Activated naive CD4-positive, alpha-beta T cell (primary cell): ENCODE data around the gene LEFTY1.
"Not testable (repeated sequence)": the region's sequence is repeated elsewhere in the genome, so short reads cannot be mapped to it uniquely, and the experiment has no call there.

Source experiments
- DNase-seq, 4 experiments: peaks; one replicate each; lab custom pipeline; 2025; lab: John Stamatoyannopoulos, UW

Gene LEFTY1

GRCh38 chr1:225849925-225850324 lies 39.0 kb downstream of the LEFTY1 start:
- DNase-seq: peak in 1 of 4 experiments; percentile 21

DNA sequence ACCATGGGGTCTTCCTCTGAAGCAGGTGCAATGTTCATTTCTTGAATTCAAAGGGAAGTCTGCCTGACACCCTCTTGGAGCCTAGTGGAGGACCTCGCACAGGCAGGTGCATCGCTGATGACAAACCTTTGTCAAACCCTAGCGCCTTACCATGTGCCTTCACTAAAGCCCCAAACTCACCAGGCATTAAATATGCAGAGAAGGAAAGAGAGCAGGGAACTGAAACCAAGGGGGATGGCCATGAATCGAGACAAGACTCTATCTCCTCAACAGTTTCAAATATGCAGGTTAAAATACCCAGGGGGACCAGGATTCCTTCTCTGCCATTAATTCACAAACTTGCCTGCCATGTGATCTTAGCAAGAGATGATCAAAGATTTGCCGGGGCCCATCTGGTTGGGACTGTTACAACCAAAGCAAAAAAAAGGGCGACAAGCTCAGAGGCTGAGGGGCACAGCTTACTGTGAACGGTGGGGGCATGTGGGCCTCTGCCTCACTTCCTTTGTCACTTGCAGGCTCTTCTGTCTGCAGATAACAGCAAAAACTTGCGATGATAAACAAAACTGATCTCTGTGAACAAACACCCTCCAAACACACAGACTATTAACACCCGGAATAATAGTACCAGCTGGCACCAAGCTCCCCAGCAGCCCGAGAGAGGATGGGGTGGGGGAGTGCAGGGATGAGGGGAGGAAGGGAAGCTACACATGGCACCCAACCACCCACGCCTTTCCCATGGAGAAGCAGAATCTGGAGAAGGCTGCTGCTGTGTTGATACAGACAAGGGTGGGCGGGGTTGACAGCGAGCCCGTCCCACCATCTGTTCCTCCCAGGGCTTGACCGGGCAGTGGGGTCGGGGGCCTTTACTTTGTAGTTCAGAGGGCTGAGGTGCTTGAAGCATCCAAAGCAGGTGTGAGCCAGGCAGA lies 40.7 kb downstream of the LEFTY1 start:
- DNase-seq: peak in 1 of 4 experiments; percentile 28

GRCh38 chr1:225847610-225848009 lies 41.3 kb downstream of the LEFTY1 start:
- no peak for DNase-seq

GRCh38 chr1:225846331-225847310 lies 42.3 kb downstream of the LEFTY1 start:
- no peak for DNase-seq

- peak in 1 of 4 experiments; percentile 12 for DNase-seq
Observed at GRCh38 chr1:225845571-225846259, 43.2 kb downstream of the LEFTY1 start.

- DNase-seq: no peak
Observed at GRCh38 chr1:225845097-225845496, 43.8 kb downstream of the LEFTY1 start.

DNA sequence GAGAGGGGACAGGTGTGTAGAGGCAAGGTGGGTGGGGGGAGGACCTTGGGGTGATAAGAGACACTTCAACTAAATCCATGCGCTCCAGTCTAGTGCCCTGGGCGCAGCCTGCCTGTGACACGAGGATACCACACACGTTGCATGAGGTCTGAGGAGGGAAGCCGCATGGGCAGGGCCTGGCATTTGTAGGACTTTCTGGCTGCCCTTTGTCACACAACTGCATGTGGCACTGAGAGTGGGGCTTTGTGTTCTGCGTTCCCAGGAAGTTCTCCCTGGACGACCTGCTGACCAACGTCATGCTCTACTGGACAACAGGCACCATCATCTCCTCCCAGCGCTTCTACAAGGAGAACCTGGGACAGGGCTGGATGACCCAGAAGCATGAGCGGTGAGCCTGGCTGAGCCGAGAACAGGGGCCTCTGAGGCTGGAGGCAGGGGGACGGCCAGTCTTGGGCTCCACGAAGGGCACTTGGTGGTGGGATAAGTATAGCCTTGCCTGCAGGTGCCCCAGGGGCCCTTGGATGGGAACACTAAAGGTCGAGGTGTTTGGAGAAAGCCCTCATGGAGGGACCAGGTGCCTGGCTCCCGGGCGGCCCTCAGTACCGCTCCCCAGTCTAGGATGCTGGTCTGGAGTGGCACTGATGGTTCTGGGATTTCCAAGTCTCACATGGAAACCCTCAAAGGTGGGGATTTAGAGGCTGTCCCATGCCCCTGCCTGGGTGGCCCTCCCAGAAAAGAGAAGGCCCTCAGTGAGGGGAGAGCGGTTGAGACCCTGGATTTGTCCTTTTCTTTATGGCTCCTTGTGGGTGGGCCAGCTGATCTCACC lies 44.5 kb downstream of the LEFTY1 start:
- no peak for DNase-seq

- DNase-seq: no peak
Observed at GRCh38 chr1:225843426-225843795, 45.5 kb downstream of the LEFTY1 start.

DNA sequence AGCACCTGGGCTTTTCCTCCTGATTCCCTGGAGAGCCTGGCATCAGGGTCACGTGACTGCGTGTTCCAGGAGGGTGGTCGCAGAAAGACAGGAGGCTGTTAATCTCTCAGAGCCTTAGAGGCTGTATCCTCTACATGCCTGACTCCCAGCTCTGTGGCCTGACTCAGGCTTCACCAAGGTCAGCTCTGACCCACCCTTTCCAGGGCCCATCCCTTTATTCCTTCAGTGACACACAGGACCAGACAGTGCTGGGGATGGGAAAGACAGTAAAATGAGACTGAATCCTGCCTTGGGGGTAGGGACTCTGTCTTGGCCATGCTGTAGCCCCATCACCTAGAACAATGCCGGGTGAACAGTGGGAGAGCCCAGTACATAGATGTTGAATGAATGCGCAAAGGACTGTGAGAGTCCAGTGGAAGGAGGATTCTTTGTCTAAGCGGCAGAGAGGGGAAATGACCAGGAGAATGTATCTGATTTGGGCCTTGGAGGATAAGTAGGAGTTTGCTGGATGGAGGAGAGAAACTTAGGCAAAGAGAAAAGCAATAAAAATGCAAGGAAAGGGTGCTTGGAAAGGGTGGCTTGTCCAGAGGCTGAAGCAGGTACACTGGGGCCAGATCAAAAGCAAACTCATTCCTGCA lies 46.0 kb downstream of the LEFTY1 start:
- DNase-seq: no peak

GRCh38 chr1:225842074-225842473 lies 46.9 kb downstream of the LEFTY1 start:
- no peak for DNase-seq

- no peak for DNase-seq
Observed at GRCh38 chr1:225840713-225841112, 48.2 kb downstream of the LEFTY1 start.

DNA sequence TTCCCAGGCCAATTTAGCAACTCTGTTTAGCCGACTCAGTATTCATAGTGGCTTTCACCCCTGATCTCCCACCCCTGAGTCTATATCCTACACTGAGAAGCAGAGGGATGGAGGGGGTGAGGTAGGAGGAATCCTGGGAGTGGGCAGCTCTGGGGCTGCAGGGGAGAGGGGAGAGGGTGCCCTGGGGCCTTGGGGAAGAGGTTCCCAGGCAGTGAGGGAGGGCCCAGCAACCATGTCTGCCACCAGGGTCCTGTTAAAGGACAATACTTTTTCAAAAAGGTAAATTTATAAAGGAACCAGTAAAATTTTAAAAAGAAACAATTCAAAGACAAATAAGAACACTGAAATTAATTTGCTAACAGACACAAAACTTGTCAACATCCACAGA lies 48.7 kb downstream of the LEFTY1 start:
- DNase-seq: no peak

DNA sequence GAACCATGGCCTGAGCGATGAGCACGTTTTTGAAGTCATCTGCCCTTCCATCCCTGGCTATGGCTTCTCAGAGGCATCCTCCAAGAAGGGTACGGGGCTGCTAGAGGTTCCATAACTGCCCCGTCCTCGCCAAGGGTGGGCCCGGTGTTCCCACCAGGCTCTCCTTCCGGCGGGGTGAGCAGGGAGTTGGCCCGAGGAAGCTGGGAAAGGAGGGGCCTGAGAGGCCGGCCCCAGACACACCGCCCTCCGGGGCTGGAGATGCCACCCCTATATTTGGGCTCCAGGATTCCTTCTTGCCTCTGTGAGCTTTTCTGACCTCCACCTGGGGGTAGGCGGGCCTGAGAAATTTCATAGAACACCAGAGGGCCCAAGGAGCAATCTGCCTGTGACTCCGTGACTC lies 50.2 kb downstream of the LEFTY1 start:
- DNase-seq: no peak

DNA sequence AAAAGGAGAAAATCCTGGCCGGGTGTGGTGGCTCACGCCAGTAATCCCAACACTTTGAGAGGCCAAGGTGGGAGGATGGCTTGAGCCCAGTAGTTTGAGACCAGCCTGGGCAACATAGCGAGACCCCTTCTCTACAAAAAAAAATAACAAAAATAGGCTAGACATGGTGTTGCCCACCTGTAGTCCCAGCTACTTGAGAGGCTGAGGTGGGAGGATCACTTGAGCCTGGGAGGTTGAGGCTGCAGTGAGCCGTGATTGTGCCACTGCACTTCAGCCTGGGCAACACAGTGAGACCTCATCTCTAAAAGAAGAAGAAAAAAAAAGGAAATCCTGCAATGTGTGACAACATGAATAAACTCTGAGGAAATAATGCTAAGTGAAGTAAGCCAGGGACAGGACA lies 52.6 kb downstream of the LEFTY1 start:
- not testable (repeated sequence) for DNase-seq
